ENCODE results near the gene TAF4B. TPM values are rescaled to one million over a fixed set of nuclear protein-coding genes. Genes with fewer than 3 reads are reported as not detected.
"Not testable (repeated sequence)": the region's sequence is repeated elsewhere in the genome, so short reads cannot be mapped to it uniquely, and the experiment has no call there.

Gene TAF4B, protein sequence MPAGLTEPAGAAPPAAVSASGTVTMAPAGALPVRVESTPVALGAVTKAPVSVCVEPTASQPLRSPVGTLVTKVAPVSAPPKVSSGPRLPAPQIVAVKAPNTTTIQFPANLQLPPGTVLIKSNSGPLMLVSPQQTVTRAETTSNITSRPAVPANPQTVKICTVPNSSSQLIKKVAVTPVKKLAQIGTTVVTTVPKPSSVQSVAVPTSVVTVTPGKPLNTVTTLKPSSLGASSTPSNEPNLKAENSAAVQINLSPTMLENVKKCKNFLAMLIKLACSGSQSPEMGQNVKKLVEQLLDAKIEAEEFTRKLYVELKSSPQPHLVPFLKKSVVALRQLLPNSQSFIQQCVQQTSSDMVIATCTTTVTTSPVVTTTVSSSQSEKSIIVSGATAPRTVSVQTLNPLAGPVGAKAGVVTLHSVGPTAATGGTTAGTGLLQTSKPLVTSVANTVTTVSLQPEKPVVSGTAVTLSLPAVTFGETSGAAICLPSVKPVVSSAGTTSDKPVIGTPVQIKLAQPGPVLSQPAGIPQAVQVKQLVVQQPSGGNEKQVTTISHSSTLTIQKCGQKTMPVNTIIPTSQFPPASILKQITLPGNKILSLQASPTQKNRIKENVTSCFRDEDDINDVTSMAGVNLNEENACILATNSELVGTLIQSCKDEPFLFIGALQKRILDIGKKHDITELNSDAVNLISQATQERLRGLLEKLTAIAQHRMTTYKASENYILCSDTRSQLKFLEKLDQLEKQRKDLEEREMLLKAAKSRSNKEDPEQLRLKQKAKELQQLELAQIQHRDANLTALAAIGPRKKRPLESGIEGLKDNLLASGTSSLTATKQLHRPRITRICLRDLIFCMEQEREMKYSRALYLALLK
- 10 to 100 TPM in 4 of 6 donors, 1 to 10 TPM in 2; 4.9 to 13.5 (median 11.4) TPM for polyA plus RNA-seq (ENCODE audit: low read depth in 6 of 6)

GRCh38 chr18:26226229-26227050 lies at the start of gene TAF4B:
TSS of gene TAF4B (plus strand) at chr18:26226445. CDS start at chr18:26226934, 489 bp downstream.
- no peaks in the 10 kb centered on the region for H3K9me3 Mint-ChIP-seq
- ATAC-seq (ENCODE audit: low read depth in 2 of 2) (peak; percentile 85 to 88), DNase-seq (peak; percentile 94)
- no peaks in the 10 kb centered on the region for H3K36me3 Mint-ChIP-seq
- H3K4me3 Mint-ChIP-seq, result peak within 1 kb of the TSS; percentile 87 to 98 (median 97)
- peak within 1 kb of the TSS; percentile 94 to 99 (median 98) for H3K27ac Mint-ChIP-seq
- no peaks in the 10 kb centered on the region for H3K27me3 Mint-ChIP-seq
- peaks cover 24 to 36% (median 32%) of the 10 kb centered on the region in 3 donors for H3K4me1 Mint-ChIP-seq

- H3K4me1 Mint-ChIP-seq, result peaks cover 0 to 16% (median 4%) of the 10 kb centered on the region in 3 donors
- H3K27ac Mint-ChIP-seq, result peak overlapping the region in 2 of 6 donors; percentile 56 to 65
- DNase-seq (no peak), ATAC-seq (ENCODE audit: low read depth in 2 of 2) (no peak)
- no peaks in the 10 kb centered on the region for H3K27me3 Mint-ChIP-seq
- no peaks in the 10 kb centered on the region for H3K36me3 Mint-ChIP-seq
- peak overlapping the region in 3 of 8 donors; percentile 17 to 82 (median 34) for H3K4me3 Mint-ChIP-seq
- H3K9me3 Mint-ChIP-seq, result no peaks in the 10 kb centered on the region
These were observed 44.9 kb upstream of the TAF4B start for GRCh38 chr18:26181343-26181826.

GRCh38 chr18:26183395-26184112 lies 42.7 kb upstream of the TAF4B start:
- peak overlapping the region in 1 of 6 donors; percentile 61 for H3K27ac Mint-ChIP-seq
- no peaks in the 10 kb centered on the region for H3K36me3 Mint-ChIP-seq
- ATAC-seq (ENCODE audit: low read depth in 2 of 2) (no peak), DNase-seq (no peak)
- H3K4me3 Mint-ChIP-seq, result no peak overlapping the region
- H3K4me1 Mint-ChIP-seq, result peaks cover under 1 to 18% (median 4%) of the 10 kb centered on the region in 3 donors
- no peaks in the 10 kb centered on the region for H3K27me3 Mint-ChIP-seq
- peaks cover 0 to 3% (median 0%) of the 10 kb centered on the region in 7 donors for H3K9me3 Mint-ChIP-seq

DNA sequence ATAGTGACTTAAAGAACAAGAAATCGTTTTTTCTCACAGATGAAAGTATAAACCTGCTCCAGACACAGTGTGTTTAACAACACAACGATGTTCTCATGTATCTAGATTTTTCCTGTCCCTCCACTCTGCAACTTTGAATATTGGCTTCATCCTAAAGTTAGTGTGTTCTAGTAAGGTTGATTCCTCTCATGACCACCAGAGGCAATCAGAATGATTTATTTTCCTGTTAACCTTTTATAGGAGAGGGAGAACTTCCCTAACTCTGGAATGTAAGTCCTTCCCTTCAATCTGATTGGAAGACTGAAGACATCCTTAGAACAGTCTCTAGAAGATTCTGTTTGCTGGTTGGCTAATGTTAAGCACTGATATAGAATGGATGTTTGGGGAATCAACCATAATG lies 41.0 kb upstream of the TAF4B start:
- Mint-ChIP-seq H3K9me3 (peaks cover 0 to 3% (median 0%) of the 10 kb centered on the region in 7 donors), H3K4me1 (peaks cover 14 to 34% (median 16%) of the 10 kb centered on the region in 3 donors), H3K27me3 (no peaks in the 10 kb centered on the region), H3K27ac (no peak overlapping the region), H3K36me3 (no peaks in the 10 kb centered on the region), H3K4me3 (no peak overlapping the region)
- ATAC-seq (ENCODE audit: low read depth in 2 of 2) (no peak), DNase-seq (no peak)

- Mint-ChIP-seq H3K9me3 (peaks cover 0 to 3% (median 0%) of the 10 kb centered on the region in 7 donors), H3K4me1 (peaks cover 27 to 39% (median 39%) of the 10 kb centered on the region in 3 donors), H3K36me3 (no peaks in the 10 kb centered on the region), H3K27ac (peak overlapping the region; percentile 78 to 97 (median 94)), H3K27me3 (no peaks in the 10 kb centered on the region), H3K4me3 (peak overlapping the region; percentile 51 to 89 (median 76))
- DNase-seq (peak; percentile 77), ATAC-seq (ENCODE audit: low read depth in 2 of 2) (peak; percentile 95 to 96)
These were observed 35.7 kb upstream of the TAF4B start for GRCh38 chr18:26190506-26190905.

DNA sequence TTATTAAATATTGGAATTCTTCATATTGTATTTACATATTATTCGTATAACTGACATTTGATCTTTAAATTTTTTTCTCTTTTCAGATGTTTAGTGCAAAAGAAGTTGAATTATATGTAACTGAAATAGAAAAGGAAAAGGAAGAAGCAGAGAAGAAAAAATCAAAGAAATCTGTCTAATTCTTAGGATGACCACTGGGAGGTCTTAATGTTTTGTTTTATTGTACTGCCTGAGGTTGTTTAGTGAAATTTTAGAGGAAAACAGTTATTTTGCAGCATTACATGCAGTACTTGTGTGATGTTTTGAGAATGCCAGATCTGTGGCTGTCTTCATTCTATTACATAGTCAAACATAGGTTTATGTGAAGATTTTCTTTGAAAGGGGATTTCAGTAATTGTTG lies 34.0 kb upstream of the TAF4B start:
- no peaks in the 10 kb centered on the region for H3K36me3 Mint-ChIP-seq
- no peaks in the 10 kb centered on the region for H3K27me3 Mint-ChIP-seq
- peaks cover 27 to 42% (median 42%) of the 10 kb centered on the region in 3 donors for H3K4me1 Mint-ChIP-seq
- peaks cover 0 to 3% (median 0%) of the 10 kb centered on the region in 7 donors for H3K9me3 Mint-ChIP-seq
- H3K27ac Mint-ChIP-seq, result peak overlapping the region in 4 of 6 donors; percentile 2 to 78 (median 20)
- peak overlapping the region in 1 of 8 donors; percentile 42 for H3K4me3 Mint-ChIP-seq
- ATAC-seq (ENCODE audit: low read depth in 2 of 2), result no peak
- no peak for DNase-seq

GRCh38 chr18:26196605-26197004 lies 29.6 kb upstream of the TAF4B start:
- Mint-ChIP-seq H3K27me3 (no peaks in the 10 kb centered on the region), H3K9me3 (peaks cover 0 to 2% (median 0%) of the 10 kb centered on the region in 7 donors), H3K36me3 (no peaks in the 10 kb centered on the region), H3K4me3 (no peak overlapping the region), H3K4me1 (peaks cover 9 to 19% (median 12%) of the 10 kb centered on the region in 3 donors), H3K27ac (peak overlapping the region in 2 of 6 donors; percentile 29 to 86)
- DNase-seq (no peak), ATAC-seq (ENCODE audit: low read depth in 2 of 2) (no peak)

DNA sequence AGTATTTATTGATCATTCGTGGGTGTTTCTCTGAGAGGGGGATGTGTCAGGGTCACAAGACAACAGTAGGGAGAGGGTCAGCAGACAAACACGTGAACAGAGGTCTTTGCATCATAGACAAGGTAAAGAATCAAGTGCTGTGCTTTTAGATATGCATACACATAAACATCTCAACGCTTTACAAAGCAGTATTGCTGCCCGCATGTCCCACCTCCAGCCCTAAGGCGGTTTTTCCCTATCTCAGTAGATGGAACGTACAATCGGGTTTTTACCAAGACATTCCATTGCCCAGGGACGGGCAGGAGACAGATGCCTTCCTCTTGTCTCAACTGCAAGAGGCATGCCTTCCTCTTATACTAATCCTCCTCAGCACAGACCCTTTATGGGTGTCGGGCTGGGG lies 24.2 kb upstream of the TAF4B start:
- peak overlapping the region in 1 of 6 donors; percentile 47 for H3K27ac Mint-ChIP-seq
- not testable (repeated sequence) for H3K36me3 Mint-ChIP-seq; ATAC-seq (ENCODE audit: low read depth in 2 of 2); DNase-seq; H3K27me3 Mint-ChIP-seq; H3K9me3 Mint-ChIP-seq; H3K4me3 Mint-ChIP-seq
- peaks cover 6 to 10% (median 9%) of the 10 kb centered on the region in 3 donors for H3K4me1 Mint-ChIP-seq

- Mint-ChIP-seq H3K27ac (peak overlapping the region in 3 of 6 donors; percentile 2 to 85 (median 84)), H3K9me3 (peaks cover 0 to 2% (median 0%) of the 10 kb centered on the region in 7 donors), H3K36me3 (no peaks in the 10 kb centered on the region), H3K27me3 (no peaks in the 10 kb centered on the region), H3K4me3 (no peak overlapping the region), H3K4me1 (peaks cover 6 to 9% (median 7%) of the 10 kb centered on the region in 3 donors)
- ATAC-seq (ENCODE audit: low read depth in 2 of 2) (no peak), DNase-seq (no peak)
These were observed 20.9 kb upstream of the TAF4B start for GRCh38 chr18:26205318-26205717.

- DNase-seq (no peak), ATAC-seq (ENCODE audit: low read depth in 2 of 2) (no peak)
- Mint-ChIP-seq H3K4me1 (peaks cover 6 to 9% (median 7%) of the 10 kb centered on the region in 3 donors), H3K9me3 (no peaks in the 10 kb centered on the region), H3K27me3 (no peaks in the 10 kb centered on the region), H3K36me3 (no peaks in the 10 kb centered on the region), H3K27ac (no peak overlapping the region), H3K4me3 (peak overlapping the region in 1 of 8 donors; percentile 63)
These were observed 19.8 kb upstream of the TAF4B start for GRCh38 chr18:26206488-26206887.

DNA sequence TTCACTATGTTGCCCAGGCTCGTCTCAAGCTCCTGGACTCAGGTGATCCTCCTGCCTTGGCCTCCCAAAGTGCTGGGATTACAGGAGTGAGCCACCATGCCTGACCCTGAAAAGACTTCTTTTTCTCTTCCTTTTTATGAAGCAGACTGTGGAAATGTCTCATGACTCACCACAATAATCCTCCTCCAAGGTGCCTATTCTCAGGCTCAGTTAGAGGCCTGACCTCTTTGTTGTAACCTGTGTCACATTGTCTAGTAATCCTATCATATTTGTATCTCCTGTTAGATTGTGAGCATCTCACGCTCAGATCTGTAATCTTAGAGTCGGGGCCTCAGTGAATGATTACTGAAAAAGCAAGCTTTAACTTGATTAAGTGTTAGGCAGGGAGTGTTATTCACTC lies 18.3 kb upstream of the TAF4B start:
- no peak overlapping the region for H3K4me3 Mint-ChIP-seq
- peaks cover 6 to 9% (median 7%) of the 10 kb centered on the region in 3 donors for H3K4me1 Mint-ChIP-seq
- peak overlapping the region in 1 of 6 donors; percentile 1 for H3K27ac Mint-ChIP-seq
- no peaks in the 10 kb centered on the region for H3K27me3 Mint-ChIP-seq
- H3K9me3 Mint-ChIP-seq, result no peaks in the 10 kb centered on the region
- no peaks in the 10 kb centered on the region for H3K36me3 Mint-ChIP-seq
- no peak for DNase-seq
- ATAC-seq (ENCODE audit: low read depth in 2 of 2), result no peak

GRCh38 chr18:26208977-26209376 lies 17.3 kb upstream of the TAF4B start:
- Mint-ChIP-seq H3K36me3 (no peaks in the 10 kb centered on the region), H3K27me3 (no peaks in the 10 kb centered on the region), H3K4me3 (no peak overlapping the region), H3K9me3 (no peaks in the 10 kb centered on the region), H3K27ac (no peak overlapping the region), H3K4me1 (peaks cover 6 to 9% (median 7%) of the 10 kb centered on the region in 3 donors)
- DNase-seq (no peak), ATAC-seq (ENCODE audit: low read depth in 2 of 2) (no peak)
